Measurements from ENCODE around the gene GRK1. TPM values are rescaled to one million over a fixed set of nuclear protein-coding genes. Genes with fewer than 3 reads are reported as not detected.

The GRK1 gene
- total and polyA plus RNA-seq, 2 of the 8 experiments (the other 6 are each of a cell fraction or from before 2014, with no cell fraction given): 0.12 TPM; not detected in 1

DNA sequence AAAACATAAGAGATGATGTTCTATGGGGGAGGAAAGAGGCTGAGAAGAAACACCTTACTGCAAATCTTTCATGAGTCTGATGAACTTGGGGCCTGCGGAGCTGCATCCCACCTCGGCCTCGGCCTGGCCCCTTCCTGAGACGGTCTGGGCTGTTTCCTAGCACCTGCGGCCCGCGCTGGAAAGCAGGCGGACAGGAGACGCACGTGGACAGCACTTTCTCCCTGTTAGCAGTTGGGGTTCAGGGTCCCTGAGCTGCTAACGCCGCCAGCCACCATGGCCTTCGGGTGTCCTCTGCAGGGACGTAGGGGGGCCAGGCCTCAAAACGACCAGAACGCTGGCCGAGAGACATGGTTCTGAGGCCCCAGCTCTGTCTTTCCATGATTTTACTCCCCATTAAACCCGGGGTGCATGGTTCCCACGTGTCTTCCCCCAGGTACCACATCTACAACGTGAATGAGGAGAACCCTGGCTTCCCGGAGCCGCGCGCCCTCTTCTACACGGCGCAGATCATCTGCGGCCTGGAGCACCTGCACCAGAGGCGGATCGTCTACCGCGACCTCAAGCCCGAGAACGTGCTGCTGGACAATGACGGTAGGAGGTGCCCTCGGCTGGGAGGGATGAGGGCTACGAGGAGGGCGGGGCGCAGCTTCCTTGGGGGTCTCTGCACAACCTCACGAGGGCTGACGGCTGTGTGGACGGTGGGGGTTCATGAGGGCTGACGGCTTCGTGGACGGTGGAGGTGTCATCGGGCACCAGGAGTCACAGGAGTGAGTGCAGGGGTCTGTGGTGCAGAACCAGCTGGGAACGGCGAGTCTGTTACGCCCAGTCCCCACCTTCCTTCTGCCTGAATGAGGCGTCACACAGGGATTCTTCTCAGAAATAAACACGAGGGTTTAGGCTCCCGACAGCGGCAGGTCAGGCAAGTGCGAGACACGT, 4.3 kb downstream of the GRK1 start (continued):
- no peak for TF ChIP-seq EP300 (IDR thresholded peaks at IDR 0.05; ENCODE audit: borderline replicate concordance in 1 of 2, low read depth in 2 of 2, low read length in 2 of 2)
- no peak for TF ChIP-seq TEAD4 (IDR thresholded peaks at IDR 0.05; ENCODE audit: low read depth, low read length)
- TF ChIP-seq TCF12 (IDR thresholded peaks at IDR 0.05; ENCODE audit: low read depth, low read length): no peak
- no peak for TF ChIP-seq KDM4A (IDR thresholded peaks at IDR 0.05; ENCODE audit: low read depth, low read length, severe bottlenecking)
- TF ChIP-seq POLR2A (IDR thresholded peaks at IDR 0.05; ENCODE audit: control extremely low read depth in 1 of 2, low read depth in 2 of 2, low read length in 2 of 2): no peak
- no peak for TF ChIP-seq CBX8 (IDR thresholded peaks at IDR 0.05; ENCODE audit: borderline replicate concordance, low read depth, low read length)
- TF ChIP-seq GTF2F1 (IDR thresholded peaks at IDR 0.05; ENCODE audit: borderline replicate concordance, low read depth, low read length): no peak
- no peak for TF ChIP-seq SIX5 (IDR thresholded peaks at IDR 0.05; ENCODE audit: low read depth, low read length)
- no peak for TF ChIP-seq SAP30 (IDR thresholded peaks at IDR 0.05; ENCODE audit: insufficient read depth, insufficient replicate concordance, low read length)
